Astrocyte (in vitro differentiated cells and primary cell): ENCODE measurements around the gene GPBP1L1. TPM values are rescaled to one million over a fixed set of nuclear protein-coding genes. Genes with fewer than 3 reads are reported as not detected.

Experiments
- DNase-seq: peaks from one replicate; pipeline ENCODE4 v3.0.0-alpha.2; 2010; ENCODE audit warnings: low read depth
- FAIRE-seq: peaks from 2 replicates; lab custom pipeline; 2011; peaks lifted over from hg19 to GRCh38; lab: Jason Lieb, UNC
- H2AFZ ChIP-seq: 2 replicates; pipeline ENCODE4 v1.6.0; 2012; ENCODE audit warnings: low read depth, low read length, inconsistent platforms
- H3K27ac ChIP-seq: 2 replicates; pipeline ENCODE4 v1.5.1; 2011; ENCODE audit warnings: low read depth, low read length, inconsistent platforms
- H3K27me3 ChIP-seq: 2 replicates; pipeline ENCODE4 v1.6.0; 2011; ENCODE audit warnings: low read length, inconsistent platforms; ENCODE audit not compliant: insufficient read depth
- H3K36me3 ChIP-seq: 2 replicates; pipeline ENCODE4 v1.5.1; 2011; ENCODE audit warnings: low read length, inconsistent platforms; ENCODE audit not compliant: insufficient read depth
- H3K4me1 ChIP-seq: 2 replicates; pipeline ENCODE4 v1.5.1; 2011; ENCODE audit warnings: low read length, inconsistent platforms; ENCODE audit not compliant: insufficient read depth
- H3K4me2 ChIP-seq: 2 replicates; pipeline ENCODE4 v1.6.0; 2012; ENCODE audit warnings: low read length, inconsistent platforms
- H3K4me3 ChIP-seq: 2 replicates; pipeline ENCODE4 v1.5.1; 2011; ENCODE audit warnings: low read depth, mild to moderate bottlenecking, low read length, inconsistent platforms; ENCODE audit not compliant: insufficient read depth
- H3K79me2 ChIP-seq: 2 replicates; pipeline ENCODE4 v1.6.0; 2012; ENCODE audit warnings: mild to moderate bottlenecking, low read length, inconsistent platforms; ENCODE audit not compliant: insufficient read depth
- H3K9ac ChIP-seq: 2 replicates; pipeline ENCODE4 v1.6.0; 2012; ENCODE audit warnings: mild to moderate bottlenecking, low read length, inconsistent platforms
- H3K9me3 ChIP-seq: 2 replicates; pipeline ENCODE4 v1.5.1; 2012; ENCODE audit warnings: low read depth, mild to moderate bottlenecking, low read length, inconsistent platforms; ENCODE audit not compliant: insufficient read depth
- H4K20me1 ChIP-seq: 2 replicates; pipeline ENCODE4 v1.6.0; 2012; ENCODE audit warnings: low read length, inconsistent platforms; ENCODE audit not compliant: insufficient read depth
- H3K27ac Mint-ChIP-seq: one replicate; pipeline ENCODE4 v1.8.0; 2021; ENCODE audit warnings: mild to moderate bottlenecking, mixed read lengths; ENCODE audit not compliant: unreplicated experiment
- H3K27me3 Mint-ChIP-seq: one replicate; pipeline ENCODE4 v1.8.0; 2021; ENCODE audit warnings: low read depth, mixed read lengths; ENCODE audit not compliant: unreplicated experiment
- H3K36me3 Mint-ChIP-seq: one replicate; pipeline ENCODE4 v1.8.0; 2021; ENCODE audit warnings: low read depth, mixed read lengths; ENCODE audit not compliant: unreplicated experiment
- H3K4me1 Mint-ChIP-seq: one replicate; pipeline ENCODE4 v1.8.0; 2021; ENCODE audit warnings: low read depth, mixed read lengths; ENCODE audit not compliant: unreplicated experiment
- H3K4me3 Mint-ChIP-seq: one replicate; pipeline ENCODE4 v1.8.0; 2021; ENCODE audit warnings: mild to moderate bottlenecking, moderate library complexity, mixed read lengths; ENCODE audit not compliant: unreplicated experiment
- H3K9me3 Mint-ChIP-seq: one replicate; pipeline ENCODE4 v1.8.0; 2021; ENCODE audit warnings: mild to moderate bottlenecking, mixed read lengths; ENCODE audit not compliant: unreplicated experiment
- CTCF ChIP-seq: IDR thresholded peaks from 2 replicates; pipeline ENCODE4 v1.5.1; 2011; ENCODE audit warnings: low read depth, mild to moderate bottlenecking, inconsistent platforms, low read length, moderate library complexity; ENCODE audit not compliant: insufficient read depth
- EZH2 ChIP-seq: IDR thresholded peaks from 2 replicates; pipeline ENCODE4 v1.6.1; 2012; ENCODE audit warnings: mild to moderate bottlenecking, low read length, inconsistent platforms; ENCODE audit not compliant: insufficient read depth
- total RNA-seq: library from RNA; stranded (reverse); gene quantifications from 2 replicates; pipeline ENCODE4 v1.2.1, GENCODE V29; 2021

The GPBP1L1 gene
- total RNA-seq, 1 donor from 2014 or later = 116 TPM

GRCh38 chr1:45668526-45668925 lies 17.8 kb downstream of the GPBP1L1 start:
- no peak overlapping the region for H2AFZ ChIP-seq
- no peaks in the 10 kb centered on the region for H3K9me3 ChIP-seq
- H3K4me2 ChIP-seq = no peak overlapping the region
- Mint-ChIP-seq H3K27ac (no peak overlapping the region), H3K4me1 (peaks cover 19% of the 10 kb centered on the region), H3K36me3 (peaks cover 10% of the 10 kb centered on the region), H3K4me3 (no peak overlapping the region), H3K27me3 (no peaks in the 10 kb centered on the region), H3K9me3 (no peaks in the 10 kb centered on the region)
- H3K4me3 ChIP-seq = no peak overlapping the region
- H3K79me2 ChIP-seq = peaks cover 96% of the 10 kb centered on the region
- FAIRE-seq (no peak), DNase-seq (no peak)
- peaks cover 94% of the 10 kb centered on the region for H4K20me1 ChIP-seq
- peaks cover 8% of the 10 kb centered on the region for H3K4me1 ChIP-seq
- H3K27me3 ChIP-seq = no peaks in the 10 kb centered on the region
- TF ChIP-seq EZH2 = no peak
- TF ChIP-seq CTCF = no peak
- no peak overlapping the region for H3K9ac ChIP-seq
- H3K36me3 ChIP-seq = no peaks in the 10 kb centered on the region
- no peak overlapping the region for H3K27ac ChIP-seq

GRCh38 chr1:45667321-45668111 lies 18.8 kb downstream of the GPBP1L1 start:
- Histone ChIP-seq H3K4me1 (peaks cover 8% of the 10 kb centered on the region), H4K20me1 (peaks cover 94% of the 10 kb centered on the region), H3K27me3 (no peaks in the 10 kb centered on the region), H3K9me3 (no peaks in the 10 kb centered on the region), H3K4me2 (no peak overlapping the region), H3K79me2 (peaks cover 96% of the 10 kb centered on the region), H3K9ac (no peak overlapping the region), H2AFZ (no peak overlapping the region), H3K27ac (no peak overlapping the region), H3K36me3 (no peaks in the 10 kb centered on the region), H3K4me3 (no peak overlapping the region)
- Mint-ChIP-seq H3K27ac (no peak overlapping the region), H3K4me1 (peaks cover 13% of the 10 kb centered on the region), H3K27me3 (no peaks in the 10 kb centered on the region), H3K4me3 (no peak overlapping the region), H3K36me3 (peaks cover 8% of the 10 kb centered on the region), H3K9me3 (no peaks in the 10 kb centered on the region)
- DNase-seq (no peak), FAIRE-seq (no peak)
- TF ChIP-seq CTCF = no peak
- no peak for TF ChIP-seq EZH2

GRCh38 chr1:45666836-45667235 lies 19.5 kb downstream of the GPBP1L1 start:
- Histone ChIP-seq H3K36me3 (no peaks in the 10 kb centered on the region), H3K9ac (no peak overlapping the region), H4K20me1 (peaks cover 95% of the 10 kb centered on the region), H3K27ac (no peak overlapping the region), H3K27me3 (no peaks in the 10 kb centered on the region), H3K9me3 (no peaks in the 10 kb centered on the region), H3K79me2 (peaks cover 96% of the 10 kb centered on the region), H3K4me1 (peaks cover 8% of the 10 kb centered on the region), H2AFZ (no peak overlapping the region), H3K4me2 (no peak overlapping the region), H3K4me3 (no peak overlapping the region)
- H3K36me3 Mint-ChIP-seq = peaks cover 7% of the 10 kb centered on the region
- FAIRE-seq (no peak), DNase-seq (no peak)
- TF ChIP-seq EZH2 (no peak), CTCF (no peak)
- H3K27ac Mint-ChIP-seq = no peak overlapping the region
- H3K4me3 Mint-ChIP-seq = no peak overlapping the region
- peaks cover 11% of the 10 kb centered on the region for H3K4me1 Mint-ChIP-seq
- H3K9me3 Mint-ChIP-seq = no peaks in the 10 kb centered on the region
- H3K27me3 Mint-ChIP-seq = no peaks in the 10 kb centered on the region
